NCI-H1092 (cell line): ENCODE measurements around the gene CD44.

Source experiments
- DNase-seq: peaks from one replicate; lab custom pipeline; 2025; lab: John Stamatoyannopoulos, UW

The CD44 gene

GRCh38 chr11:35177370-35177769, 38.4 kb downstream of the CD44 start:
- no peak for DNase-seq

- no peak for DNase-seq
These were observed 39.3 kb downstream of the CD44 start for GRCh38 chr11:35178067-35178805.

- DNase-seq = no peak
These were observed 39.9 kb downstream of the CD44 start for GRCh38 chr11:35178873-35179272.

GRCh38 chr11:35179466-35180135, 40.6 kb downstream of the CD44 start:
- no peak for DNase-seq

- DNase-seq = no peak
These were observed 41.6 kb downstream of the CD44 start for GRCh38 chr11:35180317-35181233.

DNA sequence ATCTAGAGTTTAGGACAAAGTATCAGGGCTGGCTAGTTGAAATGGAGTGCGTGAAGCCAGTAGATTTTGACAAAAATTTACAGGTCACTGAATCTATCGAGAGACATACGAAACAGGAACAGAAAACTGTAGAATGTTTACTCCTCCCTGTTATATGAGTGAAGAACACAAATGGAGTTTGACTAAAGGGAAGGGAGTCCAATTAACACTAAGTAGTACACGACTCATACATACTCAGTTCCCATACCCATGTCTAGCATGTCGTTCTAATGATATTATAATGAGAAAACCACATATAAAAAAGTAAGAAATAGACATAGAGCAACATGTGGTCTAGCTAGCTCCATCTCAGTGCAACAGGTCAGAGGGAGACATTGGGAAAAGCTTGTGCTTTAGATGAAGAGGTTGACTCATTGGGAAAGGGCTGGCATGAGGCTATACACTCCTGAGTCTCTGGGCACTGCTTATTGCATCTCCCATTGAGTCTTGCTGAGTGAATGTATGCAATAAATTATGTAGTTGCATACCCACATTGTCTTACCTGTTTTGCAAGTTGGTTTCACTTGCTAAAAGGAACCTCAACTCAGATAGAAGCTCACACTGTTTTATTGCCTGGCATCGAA, 43.5 kb downstream of the CD44 start:
- DNase-seq = no peak

DNA sequence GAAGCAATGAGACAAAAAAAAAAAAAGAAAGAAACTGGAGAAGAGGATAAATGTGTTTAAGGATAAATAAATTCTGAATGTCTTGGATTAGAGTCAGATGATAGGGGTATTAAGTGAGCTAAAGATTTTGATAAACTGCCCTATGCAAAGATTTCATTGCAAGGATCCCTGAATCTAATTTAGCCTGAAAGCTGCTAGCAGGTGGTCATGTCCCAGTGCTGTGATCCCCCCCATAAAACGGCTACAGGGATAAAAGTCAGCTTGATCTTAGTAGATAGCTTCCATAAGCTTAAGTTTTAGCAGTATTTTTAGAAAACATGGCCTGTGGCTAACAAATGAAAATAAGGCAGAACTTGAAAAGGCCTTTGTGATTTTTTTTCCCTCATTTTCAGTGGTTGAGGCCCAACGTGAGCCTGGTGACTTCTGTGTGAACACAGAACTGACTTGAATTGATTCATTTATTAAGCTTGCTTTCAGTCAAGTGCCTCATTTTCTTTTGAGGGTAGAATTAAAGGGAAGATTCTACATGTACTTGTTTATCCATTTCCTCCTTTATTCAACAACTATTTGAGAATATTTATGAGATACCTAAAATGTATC, 44.5 kb downstream of the CD44 start:
- no peak for DNase-seq

DNA sequence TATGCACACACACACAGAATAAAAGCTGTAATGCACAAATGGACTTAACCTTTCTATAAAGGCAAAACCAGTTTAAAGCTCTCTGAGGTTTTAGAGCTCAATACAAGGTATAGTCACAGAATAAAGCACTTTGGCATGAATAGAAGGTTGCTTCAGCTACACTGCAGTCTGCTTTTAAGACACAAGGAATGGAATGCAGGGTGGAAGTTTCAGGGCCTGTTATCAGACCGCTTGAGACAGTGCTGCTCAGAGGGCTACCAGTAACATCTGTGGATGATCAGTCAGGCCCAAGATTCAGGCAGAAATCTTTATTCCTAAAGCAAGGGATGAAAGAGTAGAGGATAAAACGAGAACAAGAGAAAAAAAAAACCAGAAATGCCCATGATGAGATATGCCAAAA, 46.7 kb downstream of the CD44 start:
- DNase-seq = no peak

DNA sequence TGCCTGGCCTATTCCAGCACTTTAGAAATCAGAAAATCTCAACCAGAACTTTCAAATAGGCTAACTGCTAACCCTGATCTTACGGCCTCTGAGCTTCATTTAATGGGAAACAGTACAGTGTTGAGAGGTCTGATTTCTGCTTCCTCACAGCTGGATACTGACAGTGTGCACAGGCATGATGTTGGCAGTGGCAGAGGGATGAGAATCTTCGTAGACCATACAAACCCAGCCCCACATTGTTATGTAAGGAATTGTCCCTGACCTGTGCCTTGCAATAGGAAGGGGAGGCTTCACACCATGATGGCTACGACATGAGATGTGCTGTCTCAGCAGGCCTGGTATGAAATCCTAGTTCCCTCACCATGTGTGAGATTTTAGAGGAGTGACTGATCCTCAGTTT, 49.0 kb downstream of the CD44 start:
- no peak for DNase-seq

DNA sequence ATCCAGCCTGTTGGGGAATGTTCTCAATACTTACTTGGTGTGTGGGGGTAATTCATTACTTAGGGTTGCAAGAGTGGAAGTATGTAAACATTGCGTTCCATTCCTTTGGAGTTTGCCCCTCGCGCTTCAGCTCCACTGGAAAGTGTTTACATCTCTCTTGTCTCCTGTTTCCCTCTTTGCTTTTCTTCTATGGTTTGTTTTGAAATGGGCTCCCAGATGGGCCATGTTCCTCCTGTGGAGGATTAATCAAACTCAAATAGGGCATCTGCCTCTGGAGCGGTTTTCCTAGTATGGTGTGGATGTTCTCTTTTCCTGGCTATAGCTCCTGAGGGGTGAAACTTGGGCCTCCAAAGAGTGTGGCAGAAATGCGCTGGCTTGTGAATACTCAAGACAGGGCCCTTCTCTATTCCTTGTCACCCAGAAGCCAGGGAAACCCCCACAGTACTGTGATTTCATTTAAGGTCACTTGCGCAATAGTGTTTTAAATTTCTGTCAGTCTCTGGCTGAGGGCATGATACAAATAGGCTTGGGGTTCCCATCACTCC, 51.9 kb downstream of the CD44 start:
- no peak for DNase-seq

GRCh38 chr11:35192347-35192746, 53.4 kb downstream of the CD44 start:
- DNase-seq = no peak

GRCh38 chr11:35193767-35194166, 54.8 kb downstream of the CD44 start:
- DNase-seq = no peak

- no peak for DNase-seq
These were observed 58.3 kb downstream of the CD44 start for GRCh38 chr11:35197292-35197691.

GRCh38 chr11:35200811-35201341, 61.9 kb downstream of the CD44 start:
- no peak for DNase-seq

GRCh38 chr11:35204614-35205013, 65.6 kb downstream of the CD44 start:
- no peak for DNase-seq

- no peak for DNase-seq
These were observed 67.6 kb downstream of the CD44 start for GRCh38 chr11:35206616-35207015.

- no peak for DNase-seq
These were observed 68.8 kb downstream of the CD44 start for GRCh38 chr11:35207471-35208403.

- DNase-seq = no peak
These were observed 69.8 kb downstream of the CD44 start for GRCh38 chr11:35208795-35209194.

DNA sequence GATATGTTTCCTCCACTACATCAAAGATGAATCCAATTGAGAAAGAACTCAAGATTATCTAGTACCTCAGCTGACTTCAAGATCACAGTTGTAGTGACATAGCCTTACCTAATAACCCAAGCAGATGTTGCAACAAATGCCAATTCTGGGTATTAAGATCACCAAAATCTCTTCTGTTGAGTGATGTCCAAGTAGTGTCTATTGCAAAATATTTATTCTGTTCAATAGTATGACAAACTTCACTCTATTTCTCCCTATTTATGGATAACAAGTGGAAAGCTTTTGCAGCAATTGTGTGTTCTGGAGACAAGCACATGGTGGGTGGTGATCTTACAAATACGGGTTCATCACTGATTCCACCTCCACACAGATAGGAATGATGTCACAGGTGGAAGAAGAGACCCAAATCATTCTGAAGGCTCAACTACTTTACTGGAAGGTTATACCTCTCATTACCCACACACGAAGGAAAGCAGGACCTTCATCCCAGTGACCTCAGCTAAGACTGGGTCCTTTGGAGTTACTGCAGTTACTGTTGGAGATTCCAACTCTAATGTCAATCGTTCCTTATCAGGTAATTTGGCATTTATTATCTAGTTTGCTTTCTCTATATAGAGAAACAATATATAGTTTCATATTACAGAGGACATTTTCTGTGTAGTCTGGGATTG, 72.0 kb downstream of the CD44 start:
- no peak for DNase-seq

DNA sequence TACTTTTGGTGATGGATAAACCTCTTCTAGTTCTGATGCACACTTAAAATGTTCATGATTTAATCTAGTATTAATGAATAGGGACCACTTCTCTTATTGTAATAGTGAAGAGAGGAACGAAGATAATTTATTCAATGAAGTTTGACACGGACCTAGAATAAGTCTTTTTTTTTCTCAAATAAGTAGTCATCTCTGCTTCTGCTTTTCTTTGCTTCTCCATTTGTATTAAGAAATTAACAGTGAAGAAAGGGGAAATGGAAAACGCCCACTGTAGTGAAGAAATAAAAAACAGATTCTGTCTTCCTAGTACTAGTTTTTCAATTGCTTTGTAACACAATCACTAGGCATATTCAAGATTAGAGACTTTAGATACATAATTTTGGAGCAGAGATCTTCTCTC, 73.0 kb downstream of the CD44 start:
- no peak for DNase-seq
